Liver (tissue), 9 donors: ENCODE data around the gene RRAS2. TPM values are rescaled to one million over a fixed set of nuclear protein-coding genes. Genes with fewer than 3 reads are reported as not detected.

Experiments used
- DNase-seq: peaks from one replicate; pipeline ENCODE4 v3.0.0-alpha.2; 2017; ENCODE audit warnings: low spot score
- H3K27ac ChIP-seq, 2 donors: one replicate each; pipeline ENCODE4 v1.7.0; 2013; ENCODE audit warnings: inconsistent platforms in 2 of 2, low read length in 2 of 2, control low read depth in 1 of 2, low read depth in 1 of 2, mild to moderate bottlenecking in 1 of 2
- H3K27me3 ChIP-seq, 4 donors: one replicate each; pipeline versions ENCODE4 v1.6.1 to v1.7.0; 2013; ENCODE audit warnings: low read length in 3 of 4, inconsistent platforms in 1 of 4, mild to moderate bottlenecking in 1 of 4, moderate library complexity in 1 of 4; ENCODE audit not compliant: control insufficient read depth in 4 of 4, insufficient read depth in 4 of 4
- H3K36me3 ChIP-seq, 4 donors: one replicate each; pipeline versions ENCODE4 v1.6.1 to v1.7.0; 2013; ENCODE audit warnings: low read length in 3 of 4, mild to moderate bottlenecking in 3 of 4, low read depth in 1 of 4, moderate library complexity in 1 of 4; ENCODE audit not compliant: control insufficient read depth in 4 of 4, insufficient read depth in 3 of 4
- H3K4me1 ChIP-seq, 4 donors: one replicate each; pipeline versions ENCODE4 v1.6.1 to v1.7.0; 2013; ENCODE audit warnings: low read length in 3 of 4, mild to moderate bottlenecking in 3 of 4, moderate library complexity in 1 of 4; ENCODE audit not compliant: control insufficient read depth in 4 of 4, insufficient read depth in 4 of 4
- H3K4me3 ChIP-seq, 3 donors: one replicate each; pipeline versions ENCODE4 v1.6.1 to v1.7.0; 2013; ENCODE audit warnings: low read length in 3 of 3, control low read depth in 1 of 3, low read depth in 1 of 3, mild to moderate bottlenecking in 1 of 3
- H3K9ac ChIP-seq, 2 donors: one replicate each; pipeline ENCODE4 v1.7.0; 2013; ENCODE audit warnings: low read length in 2 of 2, mild to moderate bottlenecking in 2 of 2, moderate library complexity in 2 of 2, control low read depth in 1 of 2, low read depth in 1 of 2
- H3K9me3 ChIP-seq, 4 donors: one replicate each; pipeline versions ENCODE4 v1.6.1 to v1.7.0; 2013; ENCODE audit warnings: low read length in 3 of 4; ENCODE audit not compliant: control insufficient read depth in 4 of 4
- CTCF ChIP-seq: fragments of 150-350 bp; IDR thresholded peaks from 2 replicates; pipeline ENCODE4 v1.5.1; 2017; ENCODE audit warnings: improper control_type of control experiment, low read depth, low read length; ENCODE audit not compliant: missing input control
- EGR1 ChIP-seq, 2 donors: IDR thresholded peaks; 2 replicates each; pipeline ENCODE4 v1.6.1; 2016 to 2018; ENCODE audit warnings: antibody characterized with exemption in 2 of 2, low read depth in 2 of 2
- FOXA1 ChIP-seq: IDR thresholded peaks from 2 replicates; pipeline ENCODE4 v1.6.1; 2016; ENCODE audit warnings: antibody characterized with exemption
- GABPA ChIP-seq, 2 donors: IDR thresholded peaks in 1 of 2; conservative IDR thresholded peaks in 1 of 2; 2 replicates each; pipeline ENCODE4 v1.6.1; 2016; ENCODE audit warnings: antibody characterized with exemption in 2 of 2, mild to moderate bottlenecking in 1 of 2, moderate library complexity in 1 of 2
- HNF4A ChIP-seq, 2 donors: conservative IDR thresholded peaks; 2 replicates each; pipeline ENCODE4 v1.6.1; 2016; ENCODE audit warnings: antibody characterized with exemption in 2 of 2, mild to moderate bottlenecking in 2 of 2
- MAX ChIP-seq: IDR thresholded peaks from 2 replicates; pipeline ENCODE4 v1.6.1; 2016; ENCODE audit warnings: antibody characterized with exemption
- REST ChIP-seq: IDR thresholded peaks from 2 replicates; pipeline ENCODE4 v1.6.1; 2016; ENCODE audit warnings: antibody characterized with exemption, mild to moderate bottlenecking
- SP1 ChIP-seq: IDR thresholded peaks from 2 replicates; pipeline ENCODE4 v1.6.1; 2018; ENCODE audit warnings: antibody characterized with exemption, mild to moderate bottlenecking
- WGBS: extraction: QIAGEN DNeasy Blood & Tissue Kit; methylation state at CpG from one replicate; pipeline ENCODE4 v1.1.7; 2013; 5-methylcytosine and 5-hydroxymethylcytosine counted together
- polyA plus RNA-seq, 2 donors: library from polyadenylated mRNA; stranded (reverse) in 1 of 2; unstranded in 1 of 2; fragments of 200-250 nt in 1 of 2; fragments of >200 nt in 1 of 2; fragmentation: Nextera tagmentation in 1 of 2; extraction: Ambion mirVana in 1 of 2; gene quantifications; one replicate each; pipeline versions ENCODE4 v1.2.1 to v1.2.3, GENCODE V29; 2013 to 2015
- total RNA-seq, 2 donors: library from RNA; depleted of rRNA; stranded (reverse); fragments of >200 nt; gene quantifications; one replicate each; pipeline ENCODE4 v1.2.3, GENCODE V29; 2014
- donor health status: healthy.
- donor health status: healthy.
- donor health status: healthy.
- donor health status: healthy.
- donor health status: healthy.

Gene RRAS2
- total and polyA plus RNA-seq, 4 donors: 11.2 to 23.8 (median 17.5) TPM

GRCh38 chr11:14372011-14372410 is 13.0 kb upstream of the RRAS2 start:
- H3K4me3 ChIP-seq: no peak overlapping the region
- H3K9me3 ChIP-seq: no peaks in the 10 kb centered on the region
- no peaks in the 10 kb centered on the region for H3K27me3 ChIP-seq
- H3K9ac ChIP-seq: no peak overlapping the region
- TF ChIP-seq GABPA (IDR thresholded peaks at IDR 0.05 in 1 of 2, conservative IDR thresholded peaks at IDR 0.05 in 1 of 2) (no peak), MAX (no peak), HNF4A (conservative IDR thresholded peaks at IDR 0.05) (no peak), REST (no peak)
- peaks cover 7 to 27% (median 17%) of the 10 kb centered on the region in 4 donors for H3K4me1 ChIP-seq
- no peaks in the 10 kb centered on the region for H3K36me3 ChIP-seq
- no peak for DNase-seq
- WGBS: 91% methylated on average over 2 of the region's 2 CpGs
- no peak overlapping the region for H3K27ac ChIP-seq

GRCh38 chr11:14371249-14371648 is 12.3 kb upstream of the RRAS2 start:
- Histone ChIP-seq H3K9ac (no peak overlapping the region), H3K4me3 (no peak overlapping the region), H3K9me3 (no peaks in the 10 kb centered on the region), H3K4me1 (peaks cover 7 to 27% (median 17%) of the 10 kb centered on the region in 4 donors), H3K27me3 (no peaks in the 10 kb centered on the region), H3K27ac (no peak overlapping the region), H3K36me3 (no peaks in the 10 kb centered on the region)
- TF ChIP-seq SP1 (no peak), REST (no peak), FOXA1 (no peak), CTCF (no peak), GABPA (IDR thresholded peaks at IDR 0.05 in 1 of 2, conservative IDR thresholded peaks at IDR 0.05 in 1 of 2) (no peak), EGR1 (IDR thresholded peaks at IDR 0.05; ENCODE audit: low read depth in 2 of 2) (no peak)
- no peak for DNase-seq
